HUES48 (cell line): ENCODE results near the gene KCTD20.
A peak's percentile ranks its signal among the peaks of the same experiment; 100 is the strongest.

Experiments used
- H3K27ac ChIP-seq: one replicate; pipeline ENCODE4 v1.7.0; 2013; ENCODE audit warnings: low read depth, low read length, inconsistent platforms
- H3K27me3 ChIP-seq: 2 replicates; pipeline ENCODE4 v1.6.1; 2013; ENCODE audit warnings: mild to moderate bottlenecking, low read length; ENCODE audit not compliant: control insufficient read depth, insufficient read depth
- H3K36me3 ChIP-seq: 2 replicates; pipeline ENCODE4 v1.6.1; 2013; ENCODE audit warnings: low read length; ENCODE audit not compliant: control insufficient read depth, insufficient read depth
- H3K4me1 ChIP-seq: 2 replicates; pipeline ENCODE4 v1.6.1; 2013; ENCODE audit warnings: mild to moderate bottlenecking, low read length; ENCODE audit not compliant: control insufficient read depth, insufficient read depth
- H3K4me3 ChIP-seq: 2 replicates; pipeline ENCODE4 v1.5.1; 2013; ENCODE audit warnings: mild to moderate bottlenecking, low read depth, low read length
- H3K9ac ChIP-seq: 2 replicates; pipeline ENCODE4 v1.6.1; 2013; ENCODE audit warnings: mild to moderate bottlenecking, low read depth, low read length, moderate library complexity
- H3K9me3 ChIP-seq: 2 replicates; pipeline ENCODE4 v1.6.1; 2013; ENCODE audit warnings: low read length; ENCODE audit not compliant: control insufficient read depth, insufficient read depth

KCTD20 gene

DNA sequence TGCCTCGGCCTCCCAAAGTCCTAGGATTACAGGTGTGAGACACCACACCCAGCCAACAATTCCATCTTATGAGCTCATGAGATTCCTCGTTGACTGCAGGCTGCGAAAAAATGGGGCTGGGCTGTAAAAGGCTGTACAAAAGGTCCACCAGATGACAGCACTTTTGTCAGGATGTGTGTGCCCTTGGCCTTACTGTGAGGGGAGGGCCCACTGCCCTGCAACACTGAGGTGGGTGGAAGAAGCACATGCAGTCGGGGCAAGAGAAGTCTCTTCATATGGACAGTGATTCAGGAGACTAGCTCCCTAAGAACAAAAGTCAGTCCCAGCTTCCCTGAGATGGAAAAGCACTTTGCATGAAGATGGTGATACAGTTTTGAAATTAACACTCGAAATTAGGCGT, 50.5 kb downstream of the KCTD20 start:
- Histone ChIP-seq H3K36me3 (peaks cover 51% of the 10 kb centered on the region), H3K4me3 (no peak overlapping the region), H3K9me3 (no peaks in the 10 kb centered on the region), H3K27me3 (no peaks in the 10 kb centered on the region), H3K4me1 (peaks cover 22% of the 10 kb centered on the region), H3K27ac (peak overlapping the region; percentile 4), H3K9ac (no peak overlapping the region)

- Histone ChIP-seq H3K9ac (no peak overlapping the region), H3K4me1 (peaks cover 22% of the 10 kb centered on the region), H3K27ac (peak overlapping the region; percentile 46), H3K36me3 (peaks cover 46% of the 10 kb centered on the region), H3K27me3 (no peaks in the 10 kb centered on the region), H3K9me3 (no peaks in the 10 kb centered on the region), H3K4me3 (no peak overlapping the region)
These were observed 51.1 kb downstream of the KCTD20 start for GRCh38 chr6:36493859-36494258.

DNA sequence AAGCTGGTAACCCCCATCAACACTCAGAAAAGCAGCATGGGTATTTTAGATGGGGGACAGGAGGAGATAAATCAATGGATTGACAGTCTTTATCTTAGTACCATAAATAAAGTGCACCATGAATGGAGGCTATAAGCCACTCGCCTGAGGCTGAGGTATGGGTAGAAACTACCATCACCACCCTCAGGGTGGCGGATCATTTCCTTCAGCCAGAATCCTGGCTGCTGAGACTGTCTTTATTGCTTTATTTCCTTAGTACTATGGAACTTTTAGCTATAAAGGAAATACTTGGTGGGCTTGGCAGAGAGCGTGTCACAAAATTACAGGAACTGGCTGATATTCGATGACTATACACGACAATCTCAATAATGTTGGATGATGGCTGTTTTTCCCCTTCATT, 52.3 kb downstream of the KCTD20 start:
- no peak overlapping the region for H3K4me3 ChIP-seq
- H3K4me1 ChIP-seq, result peaks cover 22% of the 10 kb centered on the region
- H3K9ac ChIP-seq, result no peak overlapping the region
- no peak overlapping the region for H3K27ac ChIP-seq
- no peaks in the 10 kb centered on the region for H3K9me3 ChIP-seq
- H3K27me3 ChIP-seq, result no peaks in the 10 kb centered on the region
- H3K36me3 ChIP-seq, result peaks cover 48% of the 10 kb centered on the region

- Histone ChIP-seq H3K4me1 (no peaks in the 10 kb centered on the region), H3K36me3 (peaks cover 56% of the 10 kb centered on the region), H3K27ac (no peak overlapping the region), H3K4me3 (no peak overlapping the region), H3K9ac (no peak overlapping the region), H3K27me3 (no peaks in the 10 kb centered on the region), H3K9me3 (no peaks in the 10 kb centered on the region)
These were observed 57.1 kb downstream of the KCTD20 start for GRCh38 chr6:36499918-36500317.

DNA sequence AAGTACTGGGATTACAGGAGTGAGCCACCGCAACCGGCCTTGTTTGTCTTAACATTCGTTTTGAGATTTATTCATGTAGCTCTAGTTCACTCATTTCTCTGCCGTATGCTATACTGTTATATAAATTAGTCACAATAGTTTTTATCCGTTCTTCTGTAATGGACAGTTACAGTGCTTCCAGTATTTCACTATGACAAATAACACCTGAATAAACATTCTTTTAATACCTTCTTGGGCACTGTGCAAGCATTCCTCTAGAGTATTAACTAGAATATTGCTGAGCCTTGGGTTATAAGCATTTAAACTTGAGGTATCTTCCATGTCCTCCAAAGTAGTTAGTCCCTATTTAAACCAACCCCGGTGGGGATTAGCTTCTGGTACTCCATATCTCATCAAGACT, 58.9 kb downstream of the KCTD20 start:
- Histone ChIP-seq H3K27me3 (no peaks in the 10 kb centered on the region), H3K27ac (no peak overlapping the region), H3K36me3 (peaks cover 58% of the 10 kb centered on the region)

DNA sequence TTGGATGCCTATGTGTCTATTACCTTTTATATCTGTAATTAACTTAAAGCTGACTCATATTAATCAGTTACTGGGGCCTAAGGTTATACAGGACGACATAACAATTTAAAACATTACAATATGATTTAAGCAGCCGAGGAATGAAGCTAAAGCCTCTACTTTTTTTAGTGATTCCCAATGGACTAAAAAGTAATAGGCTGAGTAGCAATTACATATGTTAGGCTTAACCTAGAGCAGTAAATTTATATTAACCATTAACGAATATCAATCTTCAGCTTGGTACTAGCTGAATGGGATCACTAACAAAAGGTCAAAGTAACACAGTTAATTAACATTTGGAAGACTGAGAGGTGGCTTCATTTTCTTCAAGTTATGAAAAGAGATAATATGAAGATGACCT, 61.4 kb downstream of the KCTD20 start:
- no peaks in the 10 kb centered on the region for H3K27me3 ChIP-seq
- no peaks in the 10 kb centered on the region for H3K4me1 ChIP-seq
- H3K36me3 ChIP-seq, result peaks cover 47% of the 10 kb centered on the region
- H3K27ac ChIP-seq, result no peak overlapping the region
- H3K9me3 ChIP-seq, result no peaks in the 10 kb centered on the region
- no peak overlapping the region for H3K4me3 ChIP-seq
- H3K9ac ChIP-seq, result no peak overlapping the region

More for the DNA sequence above, 58.9 kb downstream of the KCTD20 start:
- H3K4me1 ChIP-seq, result no peaks in the 10 kb centered on the region
- H3K9ac ChIP-seq, result no peak overlapping the region
- H3K9me3 ChIP-seq, result no peaks in the 10 kb centered on the region
- no peak overlapping the region for H3K4me3 ChIP-seq

DNA sequence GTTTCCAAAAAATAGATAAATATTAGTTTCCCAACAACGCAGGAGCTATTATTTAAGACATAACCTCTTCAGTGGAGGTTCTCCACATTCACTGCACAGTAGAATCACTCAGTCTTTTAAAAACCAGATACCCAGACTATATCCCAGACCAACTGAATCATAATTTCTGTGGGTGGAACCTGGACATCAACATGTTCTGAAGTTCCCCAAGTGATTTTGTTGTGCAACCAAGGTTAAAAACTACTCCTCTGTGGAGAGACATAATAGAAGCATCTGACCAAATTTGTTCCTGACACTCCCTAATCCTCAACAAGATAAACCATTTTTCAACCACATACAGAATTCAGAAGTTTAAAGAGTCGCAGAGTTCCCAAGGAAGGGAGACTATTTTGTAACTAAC, 62.2 kb downstream of the KCTD20 start:
- Histone ChIP-seq H3K9me3 (no peaks in the 10 kb centered on the region), H3K9ac (no peak overlapping the region), H3K27ac (no peak overlapping the region), H3K27me3 (no peaks in the 10 kb centered on the region), H3K4me1 (no peaks in the 10 kb centered on the region), H3K4me3 (no peak overlapping the region), H3K36me3 (peaks cover 46% of the 10 kb centered on the region)

DNA sequence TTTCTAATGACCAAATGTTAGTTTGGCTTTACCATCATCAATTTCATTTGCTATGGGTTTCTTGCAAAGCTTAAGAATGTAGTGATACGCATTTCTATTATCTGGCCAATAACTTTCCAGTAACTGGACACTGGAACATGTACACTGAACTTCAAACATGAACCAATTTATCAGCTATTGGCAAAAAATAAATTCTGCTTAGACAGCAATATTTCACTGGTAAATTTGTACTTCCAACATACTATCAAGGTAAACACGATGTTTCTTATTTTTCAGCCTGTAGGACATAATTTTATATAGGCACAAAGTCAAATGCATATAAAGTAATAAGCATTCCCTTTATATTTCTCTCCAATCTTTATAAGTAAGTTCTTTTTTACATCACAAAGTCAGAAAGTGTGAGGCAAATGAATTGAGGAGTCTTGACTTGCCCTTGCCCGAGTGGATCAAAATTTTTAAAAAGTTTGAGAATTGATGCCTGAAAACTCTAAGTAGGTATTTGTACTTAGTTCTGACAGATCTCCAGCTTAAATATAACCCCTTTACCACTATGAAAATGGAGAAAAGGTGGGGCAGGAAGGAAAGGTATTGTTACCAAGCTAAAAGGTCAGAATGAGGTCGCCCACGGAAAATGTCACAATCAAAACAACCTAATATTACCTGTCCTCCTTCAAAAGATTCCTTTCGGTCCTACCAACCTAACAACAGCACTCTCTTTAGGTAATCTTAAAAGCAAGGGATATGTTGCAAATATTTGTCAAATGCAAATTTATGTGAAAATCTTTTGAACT, 63.1 kb downstream of the KCTD20 start:
- Histone ChIP-seq H3K36me3 (peaks cover 55% of the 10 kb centered on the region), H3K27ac (no peak overlapping the region)

DNA sequence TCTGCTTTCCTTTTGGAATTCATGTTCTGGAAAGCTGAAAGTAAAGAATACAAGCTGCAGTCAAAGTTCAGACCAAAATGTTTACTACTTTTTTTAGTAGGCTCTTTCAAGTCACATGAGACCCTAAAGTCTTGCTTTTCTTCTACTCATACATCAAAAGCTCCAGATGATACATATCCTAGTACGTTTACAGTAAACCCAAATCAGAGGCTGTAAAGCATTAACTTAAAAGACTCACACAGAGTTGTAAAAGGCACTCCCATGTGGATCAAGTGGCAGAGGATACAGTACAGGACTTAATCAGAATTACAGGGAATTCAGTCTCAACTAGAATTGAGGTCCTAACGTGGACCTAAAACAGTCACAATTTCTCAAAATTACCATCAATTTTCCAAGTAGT, 63.8 kb downstream of the KCTD20 start:
- Histone ChIP-seq H3K4me1 (no peaks in the 10 kb centered on the region), H3K36me3 (peaks cover 58% of the 10 kb centered on the region), H3K9me3 (peaks cover 3% of the 10 kb centered on the region; the same call in 1 of the 2 replicates), H3K27me3 (no peaks in the 10 kb centered on the region), H3K9ac (no peak overlapping the region), H3K4me3 (no peak overlapping the region), H3K27ac (no peak overlapping the region)

More for the DNA sequence above, 63.1 kb downstream of the KCTD20 start:
- Histone ChIP-seq H3K4me1 (no peaks in the 10 kb centered on the region), H3K9me3 (peaks cover 3% of the 10 kb centered on the region; the same call in 1 of the 2 replicates), H3K27me3 (no peaks in the 10 kb centered on the region), H3K4me3 (no peak overlapping the region), H3K9ac (no peak overlapping the region)

- Histone ChIP-seq H3K4me3 (no peak overlapping the region), H3K27me3 (no peaks in the 10 kb centered on the region), H3K36me3 (peaks cover 55% of the 10 kb centered on the region), H3K9me3 (peaks cover 3% of the 10 kb centered on the region), H3K9ac (no peak overlapping the region), H3K27ac (no peak overlapping the region), H3K4me1 (no peaks in the 10 kb centered on the region)
These were observed 65.7 kb downstream of the KCTD20 start for GRCh38 chr6:36508532-36508931.

- no peak overlapping the region for H3K9ac ChIP-seq
- H3K4me3 ChIP-seq, result no peak overlapping the region
- H3K27ac ChIP-seq, result no peak overlapping the region
- H3K36me3 ChIP-seq, result peaks cover 51% of the 10 kb centered on the region
- no peaks in the 10 kb centered on the region for H3K4me1 ChIP-seq
- no peaks in the 10 kb centered on the region for H3K27me3 ChIP-seq
- H3K9me3 ChIP-seq, result peaks cover 3% of the 10 kb centered on the region
These were observed 67.6 kb downstream of the KCTD20 start for GRCh38 chr6:36510365-36510764.
